NCI-H524 (cell line): Measurements from ENCODE around the gene MBD3L2.

Source experiments
- DNase-seq, 2 experiments: peaks; one replicate each; lab custom pipeline; 2025; lab: John Stamatoyannopoulos, UW

MBD3L2 gene

DNA sequence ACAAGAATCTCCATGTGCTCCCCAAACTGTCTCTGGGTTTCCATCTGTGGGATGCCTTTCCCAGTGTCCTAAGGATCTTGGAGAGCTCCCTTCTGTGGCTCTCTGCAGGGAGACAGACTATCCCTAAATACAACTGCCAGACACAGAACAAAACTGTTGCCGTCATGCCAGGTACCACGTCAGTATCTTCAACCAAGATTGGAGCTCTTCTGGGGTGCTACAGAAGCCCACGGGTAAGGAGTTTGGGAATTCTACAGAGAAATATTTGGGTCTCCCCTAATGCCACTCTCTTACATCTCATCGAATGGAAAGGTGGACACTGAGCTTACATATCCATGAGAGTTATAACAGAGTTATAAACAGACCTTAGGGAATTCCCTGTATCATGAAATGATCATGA, 14.2 kb downstream of the MBD3L2 start:
- DNase-seq = no peak

DNA sequence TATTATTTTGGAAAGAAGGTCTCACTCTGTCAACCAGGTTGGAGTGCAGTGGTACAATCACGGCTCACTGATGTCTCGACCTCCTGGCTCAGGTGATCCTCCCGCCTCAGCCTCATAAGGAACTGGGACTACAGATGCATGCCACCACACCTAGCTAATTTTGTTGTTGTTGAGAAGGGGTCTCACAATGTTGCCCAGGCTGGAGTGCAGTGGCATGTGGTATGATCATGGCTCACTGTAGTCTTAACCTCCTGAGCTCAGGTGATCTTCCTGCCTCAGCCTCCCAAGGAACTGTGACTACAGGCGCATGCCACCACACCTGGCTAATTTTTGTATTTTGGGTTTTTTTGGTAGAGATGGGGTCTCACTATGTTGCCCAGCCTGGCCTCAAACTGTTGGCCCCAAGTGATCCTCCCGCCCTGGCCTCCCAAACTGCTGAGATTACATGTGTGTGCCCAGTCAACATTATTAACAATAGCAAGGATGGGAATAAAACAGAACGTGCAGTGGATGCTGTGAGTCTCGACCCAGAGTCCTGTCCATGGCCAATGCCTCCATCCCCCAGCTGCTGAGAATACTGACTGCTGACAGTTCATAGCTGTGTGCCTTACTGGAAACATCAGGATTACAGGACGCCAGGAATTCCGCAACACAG, 14.8 kb downstream of the MBD3L2 start:
- no peak for DNase-seq

DNA sequence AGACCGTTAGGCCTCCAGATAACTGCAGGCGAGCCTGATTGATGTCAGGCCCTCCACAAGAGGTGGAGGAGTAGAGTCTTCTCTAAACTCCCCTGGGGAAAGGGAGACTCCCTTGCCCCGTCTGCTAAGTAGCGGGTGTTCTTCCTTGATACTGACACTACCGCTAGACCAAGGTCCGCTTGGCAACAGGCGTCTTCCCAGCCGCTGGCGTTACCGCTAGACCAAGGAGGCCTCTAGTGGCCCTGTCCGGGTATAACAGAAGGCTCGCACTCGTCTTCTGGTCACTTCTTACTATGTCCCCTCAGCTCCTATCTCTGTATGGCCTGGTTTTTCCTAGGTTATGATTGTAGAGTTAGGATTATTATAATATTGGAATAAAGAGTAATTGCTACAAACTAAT, 18.0 kb downstream of the MBD3L2 start:
- DNase-seq = peak in 1 of 2 experiments; percentile 42

DNA sequence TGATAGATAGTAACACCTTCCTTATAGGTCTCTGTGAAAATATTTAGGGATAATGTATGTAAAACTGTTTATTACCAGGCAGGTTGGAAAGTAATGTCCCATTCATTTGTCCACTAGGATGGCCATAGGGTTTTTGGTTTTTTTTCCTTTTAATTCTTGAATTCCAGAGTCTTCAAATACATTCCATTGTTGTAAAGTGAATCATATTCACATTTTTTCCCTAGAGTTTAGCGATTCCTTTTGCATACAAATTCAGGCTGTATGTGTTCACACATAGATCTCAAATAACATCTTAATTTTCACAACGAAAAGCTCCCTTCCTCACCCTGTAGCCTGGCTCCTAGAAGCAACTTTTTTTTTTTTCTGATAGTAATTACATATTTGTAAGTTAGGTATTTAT, 18.6 kb downstream of the MBD3L2 start:
- DNase-seq = no peak

DNA sequence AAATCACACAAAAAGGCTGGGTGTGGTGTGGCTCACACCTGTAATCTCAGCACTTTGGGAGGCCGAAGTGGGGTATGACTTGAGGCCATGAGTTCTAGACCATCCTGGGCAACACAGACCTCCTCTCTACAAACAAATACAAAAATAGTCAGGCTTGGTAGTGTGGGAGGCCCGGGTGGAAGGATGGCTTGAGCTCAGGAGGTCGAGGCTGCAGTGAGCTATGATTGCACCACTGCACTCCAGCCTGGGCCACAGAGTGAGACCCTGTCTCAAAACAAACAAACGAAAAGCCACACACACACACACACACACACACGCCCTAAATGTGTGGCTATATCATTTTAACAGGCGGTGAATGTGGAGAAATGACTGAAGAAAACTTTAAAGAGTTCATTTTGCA, 19.5 kb downstream of the MBD3L2 start:
- no peak for DNase-seq

DNA sequence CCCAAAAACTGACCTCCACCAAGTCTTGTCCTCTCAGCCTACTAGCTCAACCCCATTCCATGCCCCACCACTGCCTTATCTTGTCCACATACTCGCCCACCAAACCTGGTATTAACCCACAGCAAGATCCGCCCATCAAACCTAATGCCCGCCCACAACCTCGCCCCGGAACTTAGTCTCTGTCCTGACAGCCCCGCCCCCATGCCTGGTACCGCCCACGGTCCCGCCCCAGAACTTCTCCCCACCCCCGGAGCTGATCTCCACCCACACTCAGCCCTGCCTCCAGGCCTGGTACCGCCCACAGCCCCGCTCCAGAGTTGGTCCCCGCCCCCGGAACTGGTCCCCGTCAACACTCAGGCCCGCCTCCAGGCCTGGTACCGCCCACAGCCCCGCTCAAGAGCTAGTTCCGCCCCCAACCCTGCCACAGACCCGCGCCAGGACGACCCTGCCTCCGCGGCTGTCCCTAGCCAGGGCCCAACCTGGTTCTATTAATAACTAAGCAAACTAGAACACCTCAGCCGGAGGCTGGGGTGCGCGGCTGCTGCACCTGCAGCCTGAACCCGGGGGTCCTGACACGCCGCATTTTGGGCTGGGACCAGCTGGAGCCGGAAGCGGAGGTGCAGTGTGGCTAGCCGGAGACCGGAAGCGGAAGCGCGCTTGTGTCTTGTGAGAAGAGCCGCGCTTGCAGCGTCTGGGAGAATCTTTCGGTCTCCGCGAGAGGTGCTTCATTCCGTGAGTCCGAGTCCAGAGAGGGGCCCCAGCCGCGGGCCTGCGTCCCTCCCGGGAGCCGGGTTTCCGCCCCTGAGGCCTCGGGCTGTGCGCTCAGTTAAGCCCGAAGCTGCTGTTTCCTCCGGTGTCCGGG, 20.2 kb downstream of the MBD3L2 start, which contains the start of gene ZNF557:
TSS of gene ZNF557 (plus strand) at position 662 of the 862 bp plus-strand sequence. CDS start 5,372 bp downstream, outside the sequence.
- peak; percentile 85 to 95 for DNase-seq

DNA sequence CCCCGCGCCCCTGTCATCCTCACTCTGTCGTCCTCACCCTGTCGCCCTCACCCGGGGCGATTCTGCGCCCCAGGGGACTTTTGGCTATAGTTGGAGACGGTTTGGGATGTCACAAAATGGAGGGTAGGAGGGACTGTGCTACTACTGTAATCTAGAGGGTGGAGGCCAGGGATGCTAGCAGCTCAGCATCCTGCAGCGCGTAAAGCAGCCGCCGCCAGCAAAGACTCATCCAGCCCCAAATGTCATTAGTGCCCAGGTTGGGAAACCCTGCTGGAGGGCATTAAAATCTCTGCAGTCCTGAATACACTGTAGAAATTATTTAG, 20.7 kb downstream of the MBD3L2 start:
- peak in 1 of 2 experiments; percentile 37 for DNase-seq

DNA sequence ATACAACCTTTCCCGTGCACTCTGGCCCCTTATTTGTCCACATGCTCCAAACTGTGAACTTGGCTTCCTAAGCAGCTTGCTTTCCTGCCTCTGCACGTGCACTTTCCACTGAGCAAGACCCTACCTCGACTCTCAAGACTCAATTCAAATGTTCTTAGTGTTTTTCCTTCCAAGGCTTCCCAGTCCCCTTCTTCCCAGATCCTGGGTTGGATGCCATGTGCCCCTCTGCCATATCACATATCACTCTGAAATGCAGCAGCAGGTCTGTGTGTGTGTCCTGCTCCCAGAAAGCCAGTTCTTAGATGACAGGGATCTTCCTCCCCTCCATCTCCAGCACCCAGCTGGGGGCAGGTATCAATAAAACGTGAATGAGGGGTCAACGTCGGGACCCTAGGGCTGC, 23.4 kb downstream of the MBD3L2 start:
- DNase-seq = no peak

DNA sequence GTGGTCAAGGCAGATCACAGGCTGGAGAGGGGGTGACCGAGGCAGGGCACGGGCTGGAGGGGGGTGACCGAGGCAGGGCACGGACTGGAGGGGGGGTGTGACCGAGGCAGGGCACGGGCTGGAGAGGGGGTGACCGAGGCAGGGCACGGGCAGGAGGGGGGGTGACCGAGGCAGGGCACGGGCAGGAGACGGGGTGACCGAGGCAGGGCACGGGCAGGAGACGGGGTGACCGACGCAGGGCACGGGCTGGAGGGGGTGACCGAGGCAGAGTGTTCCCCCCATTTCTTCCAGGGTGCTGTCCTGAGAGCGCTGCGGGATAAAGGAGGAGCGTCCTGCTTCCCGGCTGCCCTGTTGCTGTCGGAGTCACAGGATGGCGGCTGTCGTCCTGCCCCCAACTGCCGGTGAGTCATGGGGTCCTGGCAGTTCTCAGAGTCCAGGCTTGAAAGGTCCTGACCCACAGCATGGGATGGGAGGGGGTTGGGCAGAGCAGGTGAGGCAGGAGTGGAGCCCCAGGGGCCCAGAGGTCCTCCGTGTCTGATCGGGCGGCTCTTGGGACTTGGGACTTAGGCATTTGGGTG, 25.7 kb downstream of the MBD3L2 start:
- no peak for DNase-seq

DNA sequence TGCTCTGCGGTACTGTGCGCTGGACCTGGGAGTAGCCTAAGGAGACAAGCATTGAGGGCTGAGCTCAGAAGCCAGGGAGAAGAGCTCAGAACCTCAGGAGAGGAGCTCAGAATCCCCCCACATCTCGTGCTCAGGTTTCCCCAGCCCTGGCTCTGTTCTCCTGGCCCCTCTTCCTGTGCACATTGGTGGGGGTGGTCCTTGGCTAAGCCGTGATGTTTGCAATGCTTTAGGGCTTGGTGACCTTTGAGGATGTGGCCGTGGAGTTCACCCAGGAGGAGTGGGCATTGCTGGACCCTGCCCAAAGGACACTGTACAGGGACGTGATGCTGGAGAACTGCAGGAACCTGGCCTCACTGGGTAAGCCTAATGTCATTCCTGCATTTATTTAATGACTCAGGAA, 27.0 kb downstream of the MBD3L2 start:
- no peak for DNase-seq

DNA sequence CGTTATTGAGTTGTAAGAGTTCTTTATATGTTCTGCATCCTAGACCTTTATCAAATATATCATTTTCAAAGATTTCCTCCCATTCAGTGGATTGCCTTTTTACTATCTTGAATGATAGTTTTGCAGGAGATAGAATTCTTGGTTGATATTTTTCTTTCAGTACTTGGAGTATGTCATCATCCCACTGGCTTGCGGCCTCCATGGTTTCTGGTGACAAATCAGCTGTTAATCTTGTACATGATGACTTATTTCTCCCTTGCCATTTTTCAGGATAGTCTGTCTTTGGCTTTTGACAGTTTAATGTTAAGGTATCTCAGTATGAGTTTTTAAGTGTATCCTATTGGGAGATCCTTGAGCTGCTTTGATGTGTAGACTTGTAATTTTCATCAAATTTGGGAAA, 28.9 kb downstream of the MBD3L2 start:
- no peak for DNase-seq

DNA sequence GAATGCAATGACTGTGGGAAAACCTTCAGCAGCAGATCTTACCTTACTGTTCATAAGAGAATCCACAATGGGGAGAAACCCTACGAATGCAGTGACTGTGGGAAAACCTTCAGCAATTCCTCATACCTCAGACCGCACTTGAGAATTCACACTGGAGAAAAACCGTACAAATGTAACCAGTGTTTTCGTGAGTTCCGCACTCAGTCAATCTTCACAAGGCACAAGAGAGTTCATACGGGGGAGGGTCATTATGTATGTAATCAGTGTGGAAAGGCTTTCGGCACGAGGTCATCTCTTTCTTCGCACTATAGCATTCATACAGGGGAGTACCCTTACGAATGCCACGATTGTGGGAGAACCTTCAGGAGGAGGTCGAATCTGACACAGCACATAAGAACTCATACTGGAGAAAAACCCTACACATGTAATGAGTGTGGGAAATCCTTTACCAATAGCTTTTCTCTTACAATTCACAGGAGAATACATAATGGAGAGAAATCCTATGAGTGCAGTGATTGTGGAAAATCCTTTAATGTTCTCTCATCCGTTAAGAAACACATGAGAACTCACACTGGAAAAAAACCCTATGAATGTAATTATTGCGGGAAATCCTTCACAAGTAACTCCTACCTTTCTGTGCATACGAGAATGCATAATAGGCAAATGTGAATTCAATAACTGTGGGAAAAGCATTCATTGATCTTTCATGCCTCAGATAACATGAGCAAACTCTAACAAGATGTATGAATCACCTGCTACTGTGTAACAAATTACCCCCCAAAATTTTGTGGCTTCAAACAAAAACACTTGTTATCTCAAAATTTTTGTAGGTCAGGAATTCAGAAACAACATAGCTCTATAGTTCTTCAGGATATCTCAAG, 34.2 kb downstream of the MBD3L2 start:
- DNase-seq = no peak

DNA sequence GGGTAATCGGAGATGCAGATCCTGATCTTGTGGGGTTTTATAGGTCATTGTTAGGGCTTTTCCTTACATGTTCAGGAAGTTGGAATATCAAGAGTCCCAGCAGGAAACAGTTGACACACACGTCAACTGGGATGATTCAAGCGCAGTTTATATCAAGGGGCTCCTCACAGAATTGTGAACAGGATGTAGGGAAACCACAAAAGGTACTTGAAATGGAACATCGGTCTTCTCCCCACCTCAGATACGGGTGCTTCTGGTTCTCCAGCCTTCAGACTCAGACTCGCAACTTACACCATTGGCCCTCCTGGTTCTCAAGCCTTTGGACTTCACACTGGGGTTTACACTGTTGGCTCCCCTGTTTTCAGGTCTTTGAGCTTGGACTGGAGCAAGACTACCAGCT, 39.9 kb downstream of the MBD3L2 start:
- DNase-seq = no peak

DNA sequence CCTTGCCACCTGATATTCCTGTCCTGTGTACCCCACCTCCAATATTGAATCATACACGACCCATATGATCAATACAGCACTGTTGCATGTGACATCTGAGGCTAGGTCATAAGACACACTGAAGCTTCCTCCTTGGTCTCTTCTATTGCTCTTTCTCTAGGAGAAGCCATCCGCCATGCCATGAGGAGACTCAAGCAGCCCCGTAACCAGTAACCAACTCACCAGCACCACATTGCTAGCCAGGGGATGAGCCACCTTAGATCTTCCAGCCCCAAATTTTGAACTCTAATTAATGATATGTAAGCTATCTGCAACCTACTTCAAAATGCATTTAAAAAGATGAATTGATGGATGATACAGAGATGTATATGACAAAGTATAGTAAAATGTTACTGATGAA, 49.0 kb downstream of the MBD3L2 start:
- no peak for DNase-seq

DNA sequence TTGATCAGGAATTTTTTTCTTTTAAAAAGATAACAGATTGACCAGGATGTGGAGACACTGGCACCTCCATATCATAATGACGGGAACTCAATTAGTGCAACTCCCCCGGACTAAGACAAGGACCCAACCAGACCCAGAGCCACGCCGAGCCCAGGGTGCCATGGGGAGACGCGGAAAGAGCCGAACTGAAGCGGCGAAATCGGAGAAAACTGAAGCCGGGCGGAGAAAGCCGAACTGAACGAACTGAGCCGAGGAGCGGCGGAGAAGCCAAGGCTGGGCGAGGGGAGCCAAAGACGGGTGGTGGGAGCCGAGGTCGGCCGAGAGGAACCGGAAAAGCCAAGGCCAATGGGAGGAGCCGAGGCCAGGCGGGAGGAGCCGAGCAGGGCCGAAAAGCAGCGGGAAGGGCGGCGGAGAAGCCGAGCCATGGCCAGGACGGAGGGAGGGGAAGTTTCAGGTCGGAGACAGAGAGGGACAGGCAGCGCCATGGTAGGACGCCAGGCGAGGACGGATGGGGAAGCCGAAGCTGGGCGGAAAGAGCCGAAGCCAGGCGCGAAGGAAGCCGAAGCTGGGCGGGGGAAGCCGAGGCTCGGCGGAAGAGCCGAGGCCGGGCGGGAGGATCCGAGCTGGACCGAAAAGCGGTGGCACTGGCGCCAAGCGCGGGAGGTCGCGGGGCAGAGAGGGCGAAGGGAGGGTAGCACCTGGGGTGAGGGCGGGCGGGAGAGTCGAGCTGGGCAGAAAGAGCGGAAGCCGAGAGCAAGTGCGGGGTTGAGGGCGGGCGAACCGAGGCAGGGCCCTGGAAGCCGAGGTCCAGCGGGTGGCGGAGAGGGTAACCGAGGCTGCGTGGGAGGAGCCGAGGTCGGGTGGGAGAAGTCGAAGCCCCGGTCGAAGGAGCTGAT, 49.8 kb downstream of the MBD3L2 start:
- peak; percentile 70 to 94 for DNase-seq

DNA sequence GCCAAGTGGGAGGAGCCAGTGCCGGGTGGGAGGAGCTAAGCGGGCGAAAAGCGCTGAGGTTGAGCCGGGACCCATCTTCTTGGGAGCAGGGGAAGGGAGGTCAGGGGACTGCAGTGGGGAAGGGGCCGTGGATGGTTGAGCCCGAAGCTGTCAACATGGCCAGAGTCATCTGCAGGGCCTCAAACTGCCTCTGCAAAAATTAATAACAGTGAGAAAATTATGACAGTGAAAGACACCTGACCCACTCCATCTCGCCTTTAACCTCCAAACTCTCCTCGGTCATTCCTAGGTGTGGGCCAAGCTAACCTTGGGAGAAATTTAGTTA, 50.4 kb downstream of the MBD3L2 start:
- no peak for DNase-seq
